ENCODE data around the gene GARNL3.

The GARNL3 gene

GRCh38 chr9:127388037-127388855, 123.7 kb downstream of the GARNL3 start:
- DNase-seq (ENCODE audit: low read depth), result peak; percentile 93

GRCh38 chr9:127388856-127389238, 124.3 kb downstream of the GARNL3 start:
- no peak for DNase-seq (ENCODE audit: low read depth)

- DNase-seq (ENCODE audit: low read depth), result no peak
Measured at GRCh38 chr9:127389381-127390247, 125.0 kb downstream of the GARNL3 start.

- no peak for DNase-seq (ENCODE audit: low read depth)
Measured at GRCh38 chr9:127390248-127390545, 125.6 kb downstream of the GARNL3 start.

GRCh38 chr9:127390563-127390962, 126.0 kb downstream of the GARNL3 start:
- no peak for DNase-seq (ENCODE audit: low read depth)

- no peak for DNase-seq (ENCODE audit: low read depth)
Measured at GRCh38 chr9:127392166-127392565, 127.6 kb downstream of the GARNL3 start.

GRCh38 chr9:127392976-127393375, 128.4 kb downstream of the GARNL3 start:
- DNase-seq (ENCODE audit: low read depth), result no peak

- DNase-seq (ENCODE audit: low read depth), result no peak
Measured at GRCh38 chr9:127393645-127394044, 129.1 kb downstream of the GARNL3 start.

- no peak for DNase-seq (ENCODE audit: low read depth)
Measured at GRCh38 chr9:127395497-127396252, 131.1 kb downstream of the GARNL3 start.

- no peak for DNase-seq (ENCODE audit: low read depth)
Measured at GRCh38 chr9:127396253-127396807, 131.8 kb downstream of the GARNL3 start.

GRCh38 chr9:127396808-127397645, 132.5 kb downstream of the GARNL3 start, which contains the start of gene SLC2A8:
Gene SLC2A8 (plus strand): TSS chr9:127397169. CDS start chr9:127397231, 62 bp downstream.
- DNase-seq (ENCODE audit: low read depth), result peak; percentile 97

- no peak for DNase-seq (ENCODE audit: low read depth)
Measured at GRCh38 chr9:127397646-127398274, 133.2 kb downstream of the GARNL3 start.

GRCh38 chr9:127398275-127398647, 133.7 kb downstream of the GARNL3 start:
- DNase-seq (ENCODE audit: low read depth), result no peak

- no peak for DNase-seq (ENCODE audit: low read depth)
Measured at GRCh38 chr9:127398715-127399400, 134.3 kb downstream of the GARNL3 start.

- no peak for DNase-seq (ENCODE audit: low read depth)
Measured at GRCh38 chr9:127399736-127400269, 135.2 kb downstream of the GARNL3 start.

GRCh38 chr9:127402401-127403090, 138.0 kb downstream of the GARNL3 start:
- DNase-seq (ENCODE audit: low read depth), result no peak

GRCh38 chr9:127403507-127404192, 139.1 kb downstream of the GARNL3 start:
- no peak for DNase-seq (ENCODE audit: low read depth)

GRCh38 chr9:127404631-127405030, 140.1 kb downstream of the GARNL3 start:
- no peak for DNase-seq (ENCODE audit: low read depth)

Data from HS-5 (cell line).